GM18867 (cell line): ENCODE results near the gene BORA.
"Not testable (repeated sequence)": the region's sequence is repeated elsewhere in the genome, so short reads cannot be mapped to it uniquely, and the experiment has no call there.

Experiments
- ATAC-seq: cut with Tn5 transposase; IDR thresholded peaks from one replicate; pipeline ENCODE4 v1.9.1; 2021; ENCODE audit warnings: mild to moderate bottlenecking, moderate library complexity; ENCODE audit not compliant: unreplicated experiment

BORA gene

DNA sequence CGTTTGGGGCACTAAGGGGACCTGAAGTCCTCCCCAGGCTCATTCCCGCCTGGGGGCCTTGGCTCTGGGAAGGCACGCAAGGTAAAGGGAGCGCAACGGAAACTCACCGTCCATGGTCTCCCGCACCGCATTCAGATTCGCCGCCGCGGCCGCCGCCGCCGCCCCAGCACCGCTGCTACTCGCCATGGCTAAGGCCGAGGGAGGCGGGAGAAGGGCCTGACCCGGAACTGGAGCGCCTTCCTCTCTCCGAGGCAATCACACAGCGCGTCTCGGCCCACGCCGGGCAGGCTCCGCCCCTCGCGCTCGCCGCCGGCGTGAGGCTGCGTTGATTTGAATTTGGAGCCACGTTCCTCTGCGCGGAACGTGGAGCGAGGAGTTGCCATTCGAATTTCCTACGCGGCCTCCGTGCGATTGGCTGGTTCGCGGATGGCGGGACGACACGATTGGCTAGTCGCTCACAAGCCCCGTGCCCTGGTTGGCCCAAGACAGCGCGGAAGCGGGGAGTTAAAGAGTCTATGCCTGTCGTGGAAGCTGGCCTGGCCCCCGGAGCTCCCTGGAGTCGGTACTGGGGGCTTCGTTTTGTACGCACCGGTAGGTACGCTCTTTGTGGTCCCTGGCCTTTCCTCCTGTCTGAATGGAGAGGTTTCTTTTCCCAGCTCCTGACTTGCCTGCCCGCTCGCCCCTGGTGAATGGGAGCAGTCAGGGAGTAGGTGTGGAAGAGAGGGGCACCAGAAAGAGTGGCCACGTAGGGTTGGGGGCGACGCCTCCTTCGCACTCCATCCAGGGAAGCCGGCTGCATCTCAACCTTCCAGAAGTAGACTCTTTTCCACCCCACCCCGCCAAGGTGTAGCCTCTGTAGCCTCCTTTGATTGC, at the start of gene BORA, which contains the start of gene MZT1:
Gene BORA, plus strand, starts transcription at position 507 of the 873 bp plus-strand sequence. CDS start 1,018 bp downstream, outside the sequence.
Gene MZT1, minus strand, starts transcription at position 213 of the 873 bp plus-strand sequence. Its CDS starts 27 bp downstream, at position 186.
- peak; percentile 93 for ATAC-seq

- ATAC-seq = no peak
These were observed 49.4 kb upstream of the BORA start for GRCh38 chr13:72678312-72678711.

- no peak for ATAC-seq
These were observed 47.4 kb upstream of the BORA start for GRCh38 chr13:72680353-72680752.

DNA sequence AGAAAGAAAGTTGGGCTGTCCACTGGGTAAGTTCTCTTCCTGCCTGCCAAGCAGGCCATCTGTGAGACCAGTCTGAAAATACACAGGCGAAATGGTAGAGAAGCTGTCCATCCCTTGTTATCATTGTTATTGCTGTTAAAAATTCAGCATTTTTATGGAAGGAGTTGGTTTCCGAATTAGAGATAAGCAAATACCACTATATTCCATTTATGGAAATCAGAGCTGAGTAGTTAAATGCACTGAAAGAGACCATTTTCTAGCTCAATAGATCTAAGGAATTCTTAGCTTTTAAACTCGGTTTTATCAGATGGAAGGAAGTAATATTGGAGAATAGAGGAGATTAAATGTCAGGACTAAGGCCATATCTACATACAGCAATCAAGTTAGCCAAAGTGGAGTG, 41.0 kb upstream of the BORA start:
- ATAC-seq = no peak

GRCh38 chr13:72689181-72689696, 38.5 kb upstream of the BORA start:
- ATAC-seq = no peak

DNA sequence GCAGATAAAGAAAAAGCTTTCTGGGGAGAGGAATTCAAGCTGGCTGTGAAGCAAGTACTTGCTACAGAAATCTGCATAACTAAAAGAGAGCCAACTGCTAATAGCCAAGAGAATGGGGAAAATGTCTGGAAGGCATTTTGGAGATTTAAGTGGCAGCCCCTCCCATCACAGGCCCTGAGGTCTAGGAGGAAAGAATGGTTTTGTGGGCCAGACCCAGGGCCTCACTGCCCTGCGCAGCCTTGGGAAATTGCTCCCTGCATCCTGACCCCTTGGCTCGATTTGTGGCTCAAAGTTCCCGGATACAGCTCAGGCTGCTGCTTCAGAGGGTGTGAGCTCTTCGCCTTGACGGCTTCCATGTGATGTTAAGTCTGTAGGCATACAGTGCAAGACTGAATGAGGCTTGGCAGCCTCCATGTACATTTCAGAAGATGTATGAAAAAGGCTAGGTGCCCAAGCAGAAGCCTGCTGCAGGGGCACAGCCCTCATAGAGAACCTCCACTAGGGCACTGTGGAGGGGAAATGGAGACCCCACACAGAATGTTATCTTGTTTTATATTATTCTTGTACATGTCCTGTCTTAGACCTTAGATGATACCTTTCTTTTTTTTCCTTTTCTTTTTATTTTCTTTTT, 34.7 kb upstream of the BORA start:
- no peak for ATAC-seq

DNA sequence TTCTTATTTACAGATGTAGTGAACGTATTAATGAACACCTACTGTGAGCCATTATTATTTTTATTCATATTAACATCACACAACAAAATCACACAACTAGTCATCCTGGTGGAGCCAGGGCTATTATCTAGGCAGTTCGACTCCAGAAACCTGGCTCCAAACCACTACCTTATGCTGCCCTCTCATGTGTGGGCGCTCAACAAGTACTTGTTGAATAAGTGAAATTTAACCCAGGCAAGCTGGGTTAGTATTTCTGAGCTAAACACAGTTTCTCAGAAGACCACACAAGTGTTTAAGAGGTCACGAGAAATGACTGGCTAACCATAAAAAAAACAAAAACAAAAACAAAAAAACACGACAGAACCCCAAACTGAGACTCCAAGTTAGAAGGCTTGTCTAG, 33.9 kb upstream of the BORA start:
- ATAC-seq = no peak

- no peak for ATAC-seq
These were observed 33.4 kb upstream of the BORA start for GRCh38 chr13:72694314-72694713.

- ATAC-seq = no peak
These were observed 31.1 kb upstream of the BORA start for GRCh38 chr13:72696579-72696978.

DNA sequence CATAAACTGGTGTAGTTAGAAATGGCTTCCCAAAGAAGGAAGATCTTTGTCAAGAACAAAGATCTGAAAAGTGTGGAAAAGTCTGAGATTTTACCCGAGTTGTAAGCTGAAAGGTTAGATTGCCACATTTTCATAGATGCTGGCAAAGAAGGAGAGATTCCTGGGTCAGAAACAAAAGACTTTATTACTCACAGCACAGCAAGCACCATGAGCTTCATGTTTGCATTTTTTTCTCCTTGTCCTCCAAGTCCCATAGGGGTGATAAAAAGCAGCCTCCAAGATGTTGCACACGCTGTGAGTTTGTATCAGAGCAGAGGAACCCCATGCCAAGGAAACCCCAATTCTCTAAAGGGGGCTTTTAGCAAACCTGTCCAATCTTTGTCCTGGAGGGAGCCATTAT, 29.6 kb upstream of the BORA start:
- no peak for ATAC-seq

DNA sequence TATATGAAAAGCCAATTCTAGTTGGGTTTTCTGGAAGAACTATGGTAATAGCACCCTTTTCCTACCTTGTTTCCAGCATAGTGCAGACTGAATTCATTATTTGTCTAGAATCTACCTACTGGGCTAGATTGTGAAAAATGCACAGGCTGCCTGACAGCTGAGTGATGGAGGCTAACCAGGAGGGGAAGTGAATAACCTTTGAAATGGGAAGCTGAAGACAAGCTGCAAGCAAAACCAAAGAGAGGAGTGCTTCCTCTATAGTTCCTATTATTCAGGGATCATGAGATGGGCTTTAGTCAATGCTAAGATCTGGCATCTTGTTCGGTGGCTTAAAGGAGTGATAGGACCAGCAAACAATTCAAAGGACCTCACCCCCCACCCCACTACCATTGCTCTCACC, 27.2 kb upstream of the BORA start:
- ATAC-seq = no peak

- ATAC-seq = no peak
These were observed 10.9 kb upstream of the BORA start for GRCh38 chr13:72716776-72717175.

- ATAC-seq = not testable (repeated sequence)
These were observed 1.5 kb upstream of the BORA start for GRCh38 chr13:72726185-72726584.

GRCh38 chr13:72726726-72727416, 852 bp upstream of the BORA start:
- ATAC-seq = peak; percentile 24

DNA sequence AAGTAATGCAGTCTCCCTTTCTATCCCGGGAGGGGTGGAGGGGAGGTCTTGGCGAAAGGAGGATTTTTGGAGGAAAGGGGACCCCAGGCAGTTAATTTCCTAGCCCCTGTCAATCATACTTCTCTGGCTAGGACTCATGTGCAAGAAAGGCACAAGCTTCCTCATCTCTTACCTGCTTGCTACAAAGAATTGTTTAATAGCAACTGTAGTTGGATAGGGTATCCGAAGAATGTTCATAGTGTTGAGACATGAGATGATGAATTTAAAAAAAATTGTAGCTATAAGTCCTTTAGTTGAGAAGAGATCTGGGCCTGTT, 525 bp downstream of the BORA start:
- no peak for ATAC-seq

DNA sequence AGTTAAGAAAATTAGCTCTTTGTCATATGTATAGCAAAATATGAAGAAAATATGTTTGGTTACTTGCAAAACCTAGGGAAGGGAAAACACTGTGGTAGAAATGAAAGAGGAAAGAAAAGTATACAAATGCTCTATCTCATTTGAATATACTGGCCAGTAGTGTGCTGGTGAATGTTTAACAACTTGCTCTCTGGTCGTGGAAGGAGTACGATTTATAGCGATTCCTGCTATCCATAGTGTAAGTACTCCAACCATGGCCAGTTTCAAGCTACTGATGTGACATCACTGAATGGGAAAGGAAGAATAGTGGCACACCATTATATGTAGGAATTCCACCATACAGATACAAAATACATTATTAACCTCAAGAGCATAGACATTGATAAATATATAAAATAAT, 9.3 kb downstream of the BORA start:
- no peak for ATAC-seq

GRCh38 chr13:72740015-72740414, 12.3 kb downstream of the BORA start:
- no peak for ATAC-seq

DNA sequence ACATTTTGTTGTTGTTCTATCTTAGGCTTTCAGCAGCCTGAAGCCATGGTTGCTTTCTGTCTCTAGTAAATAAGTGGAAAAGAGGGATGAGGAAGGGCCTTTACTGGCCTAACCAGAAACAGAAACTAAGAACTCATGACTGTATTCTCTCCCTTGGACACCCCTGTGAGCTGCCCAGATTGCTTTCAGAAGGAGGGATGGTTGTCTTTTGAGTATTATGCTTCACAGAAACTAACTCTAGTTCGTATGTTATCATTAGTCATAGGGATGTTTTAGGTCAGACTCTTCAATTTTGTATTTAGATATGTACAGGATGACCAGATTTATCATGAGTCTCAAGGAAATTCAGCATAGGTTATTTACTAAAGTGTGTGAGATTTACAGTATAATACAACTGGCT, 17.5 kb downstream of the BORA start:
- no peak for ATAC-seq

DNA sequence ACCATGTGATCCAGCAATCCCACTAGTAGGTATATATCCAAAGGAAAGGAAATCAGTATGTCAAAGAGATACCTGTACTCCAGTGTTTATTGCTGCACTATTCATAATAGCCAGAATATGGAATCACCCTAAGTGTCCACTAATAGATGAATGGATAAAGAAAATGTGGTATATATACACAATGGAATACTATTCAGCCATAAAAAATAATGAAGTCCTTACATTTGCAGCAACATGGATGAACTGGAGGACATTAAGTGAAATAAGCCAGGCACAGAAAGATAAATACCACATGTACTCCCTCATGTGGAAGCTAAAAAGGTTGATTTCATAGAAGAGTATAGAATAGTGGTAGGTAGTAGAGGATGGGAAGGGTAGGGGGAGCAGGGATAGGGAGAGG, 23.5 kb downstream of the BORA start:
- no peak for ATAC-seq

DNA sequence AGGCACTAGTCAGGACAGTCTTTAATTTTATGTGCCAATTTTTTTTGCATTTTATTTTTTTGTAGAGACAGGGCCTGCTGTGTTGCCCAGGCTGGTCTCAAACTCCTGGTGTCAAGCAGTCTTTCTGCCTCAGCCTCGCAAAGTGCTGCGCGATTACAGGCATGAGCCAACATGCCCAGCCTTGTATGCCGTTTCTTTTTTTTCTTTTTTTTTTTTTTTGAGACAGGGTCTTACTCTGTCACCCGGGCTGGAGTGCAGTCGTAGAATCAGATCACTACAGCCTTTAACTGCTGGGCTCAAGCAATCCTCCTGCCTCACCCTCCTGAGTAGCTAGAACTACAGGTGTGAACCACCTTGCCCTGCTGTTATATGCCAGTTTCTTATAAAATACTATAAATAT, 26.4 kb downstream of the BORA start:
- no peak for ATAC-seq

DNA sequence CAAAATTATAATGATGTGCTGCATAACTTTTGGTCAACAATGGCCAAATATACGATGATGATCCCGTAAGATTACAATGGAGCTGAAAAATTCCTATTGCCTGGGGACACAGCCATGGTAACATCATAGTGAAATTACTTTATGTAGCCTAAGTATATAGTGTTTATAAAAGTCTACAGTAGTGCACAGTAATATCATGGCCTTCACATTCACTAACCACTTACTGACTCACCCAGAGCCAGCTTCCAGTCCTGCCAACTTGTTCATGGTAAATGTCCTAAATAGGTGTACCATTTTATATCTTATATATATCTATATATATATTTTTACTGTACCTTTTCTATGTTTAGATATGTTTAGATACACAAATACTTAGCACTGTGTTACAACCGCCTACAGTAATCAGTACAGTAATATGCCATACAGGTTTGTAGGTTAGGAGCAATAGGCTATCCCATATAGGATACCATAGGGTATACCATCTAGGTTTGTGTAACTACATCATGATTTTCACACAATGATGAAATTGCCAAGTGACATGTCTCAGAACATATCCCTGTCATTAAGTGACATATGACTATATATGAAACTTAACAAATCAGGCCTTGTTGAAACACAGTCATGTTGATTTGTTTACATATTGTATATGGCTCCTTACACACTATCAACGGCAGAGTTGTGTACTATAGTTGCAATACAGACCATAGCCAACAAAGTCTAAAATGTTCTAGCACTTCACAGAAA, 30.2 kb downstream of the BORA start:
- no peak for ATAC-seq
